GM19351 (cell line): ENCODE data around the gene FAAP24.
"Not testable (repeated sequence)": the region's sequence is repeated elsewhere in the genome, so short reads cannot be mapped to it uniquely, and the experiment has no call there.

ENCODE experiments used
- ATAC-seq: cut with Tn5 transposase; IDR thresholded peaks from one replicate; pipeline ENCODE4 v1.9.1; 2021; ENCODE audit warnings: mild to moderate bottlenecking, moderate library complexity; ENCODE audit not compliant: unreplicated experiment

FAAP24 gene

GRCh38 chr19:32971715-32972540 lies at the start of gene FAAP24, which contains the start of gene CEP89:
FAAP24 (plus strand) TSS chr19:32972242; CDS start chr19:32973197, 955 bp downstream.
CEP89 (minus strand) TSS chr19:32971958; CDS start chr19:32971874, 84 bp downstream.
- peak; percentile 99 for ATAC-seq

DNA sequence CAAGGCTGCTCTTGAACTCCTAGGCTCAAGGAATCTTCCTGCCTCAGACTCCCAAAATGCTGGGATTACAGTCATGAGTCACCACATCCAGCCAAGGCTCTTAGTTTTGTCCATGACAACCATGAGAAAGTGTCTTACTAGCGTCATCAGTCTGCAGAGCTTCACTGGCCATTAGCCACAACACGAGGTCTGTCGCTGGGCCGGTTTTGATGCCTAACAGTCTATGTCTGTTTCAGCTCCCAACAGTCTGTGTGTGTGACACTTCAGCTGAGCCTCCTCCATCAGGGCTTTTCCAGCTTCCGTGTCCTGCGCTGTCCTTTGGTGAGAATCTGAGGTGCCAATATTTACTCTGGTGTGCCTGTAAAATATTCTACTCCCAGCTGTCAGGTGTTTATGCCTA lies 47.8 kb upstream of the FAAP24 start:
- ATAC-seq, result no peak

GRCh38 chr19:32928806-32929205 lies 43.2 kb upstream of the FAAP24 start:
- no peak for ATAC-seq

DNA sequence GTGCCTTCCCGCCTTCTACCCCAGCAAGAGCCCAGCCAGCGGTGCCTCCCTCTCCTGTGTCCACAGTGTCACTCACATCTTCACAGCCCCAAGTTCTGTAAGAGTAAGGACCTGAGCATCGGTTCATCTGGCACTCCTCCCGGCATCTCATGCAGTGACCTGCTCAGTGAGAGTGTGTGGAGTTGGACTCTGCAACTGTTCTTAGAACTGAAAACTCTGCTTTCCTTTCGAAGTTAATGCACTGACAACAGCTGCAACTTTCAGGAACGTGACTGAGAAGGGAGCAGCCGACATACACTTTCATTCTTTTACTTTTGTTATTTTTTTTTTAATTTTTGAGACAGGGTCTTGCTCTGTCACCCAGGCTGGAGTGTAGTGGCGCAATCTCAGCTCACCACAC lies 41.5 kb upstream of the FAAP24 start:
- no peak for ATAC-seq

- no peak for ATAC-seq
Observed at GRCh38 chr19:32933571-32933970, 38.5 kb upstream of the FAAP24 start.

GRCh38 chr19:32935629-32936028 lies 36.4 kb upstream of the FAAP24 start:
- no peak for ATAC-seq

- no peak for ATAC-seq
Observed at GRCh38 chr19:32936065-32936464, 36.0 kb upstream of the FAAP24 start.

DNA sequence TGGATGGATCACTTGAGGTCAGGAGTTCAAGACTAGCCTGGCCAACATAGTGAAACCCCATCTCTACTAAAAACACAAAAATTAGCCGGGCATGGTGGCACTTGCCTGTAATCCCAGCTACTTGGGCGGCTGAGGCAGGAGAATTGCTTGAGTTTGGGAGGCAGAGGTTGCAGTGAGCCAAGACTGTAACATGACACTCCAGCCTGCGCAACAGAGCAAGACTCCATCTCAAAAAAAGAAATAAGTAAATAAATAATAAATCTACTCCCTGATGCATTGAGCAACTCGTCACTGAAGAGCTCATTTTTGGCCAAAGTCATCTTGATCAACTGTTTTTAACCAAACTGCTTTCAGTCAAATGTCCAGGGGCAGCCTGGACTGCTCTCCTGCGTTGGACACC lies 30.8 kb upstream of the FAAP24 start:
- not testable (repeated sequence) for ATAC-seq

GRCh38 chr19:32945260-32945659 lies 26.8 kb upstream of the FAAP24 start:
- ATAC-seq, result no peak

DNA sequence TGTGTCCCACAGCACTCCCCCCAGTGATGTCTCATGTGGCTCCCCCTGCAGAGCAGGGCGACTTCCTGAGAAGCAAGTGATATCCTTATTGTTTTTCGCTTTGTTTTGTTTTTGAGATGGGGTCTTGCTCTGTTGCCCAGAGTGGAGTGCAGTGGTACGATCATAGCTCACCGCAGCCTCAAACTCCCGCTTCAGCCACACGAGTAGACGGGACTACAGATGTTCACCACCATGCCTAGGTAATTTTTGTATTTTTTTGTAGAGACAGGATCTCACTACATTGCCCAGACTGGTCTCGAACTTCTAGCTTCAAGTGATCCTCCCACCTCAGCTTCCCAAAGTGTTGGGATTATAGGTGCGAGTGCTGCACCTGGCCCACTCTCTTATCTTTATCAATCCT lies 5.3 kb upstream of the FAAP24 start:
- ATAC-seq, result no peak

- ATAC-seq, result no peak
Observed at GRCh38 chr19:32969549-32969948, 2.5 kb upstream of the FAAP24 start.

DNA sequence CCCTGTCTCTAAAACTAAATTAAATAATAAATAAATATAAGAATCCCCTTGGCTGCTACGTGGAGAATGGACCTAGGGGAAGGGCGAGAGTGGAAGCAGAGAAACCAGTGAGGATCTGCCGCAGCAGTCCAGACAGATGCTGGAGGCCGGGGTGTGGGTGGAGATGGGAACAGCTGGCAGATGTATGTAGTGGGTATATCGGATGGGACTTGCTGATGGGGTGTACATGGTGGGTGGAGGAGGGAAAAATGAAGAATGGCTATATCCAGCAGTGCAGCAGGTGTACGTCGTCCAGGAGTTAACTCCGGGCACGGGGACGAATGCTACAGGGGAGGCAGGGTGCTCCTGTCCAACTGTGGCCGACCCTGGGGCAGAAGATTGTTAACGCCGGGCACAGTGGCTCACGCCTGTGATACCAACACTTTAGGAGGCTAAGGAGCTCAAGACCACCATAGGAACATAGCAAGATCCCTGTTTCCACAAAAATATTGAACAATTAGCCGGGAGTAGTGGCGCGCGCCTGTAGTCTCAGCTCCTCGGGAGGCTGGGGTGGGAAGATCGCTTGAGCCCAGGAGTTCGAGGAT lies 938 bp upstream of the FAAP24 start:
- no peak for ATAC-seq

- ATAC-seq, result no peak
Observed at GRCh38 chr19:32976223-32976805, 4.3 kb downstream of the FAAP24 start.

GRCh38 chr19:32977280-32977679 lies 5.2 kb downstream of the FAAP24 start:
- ATAC-seq, result no peak

DNA sequence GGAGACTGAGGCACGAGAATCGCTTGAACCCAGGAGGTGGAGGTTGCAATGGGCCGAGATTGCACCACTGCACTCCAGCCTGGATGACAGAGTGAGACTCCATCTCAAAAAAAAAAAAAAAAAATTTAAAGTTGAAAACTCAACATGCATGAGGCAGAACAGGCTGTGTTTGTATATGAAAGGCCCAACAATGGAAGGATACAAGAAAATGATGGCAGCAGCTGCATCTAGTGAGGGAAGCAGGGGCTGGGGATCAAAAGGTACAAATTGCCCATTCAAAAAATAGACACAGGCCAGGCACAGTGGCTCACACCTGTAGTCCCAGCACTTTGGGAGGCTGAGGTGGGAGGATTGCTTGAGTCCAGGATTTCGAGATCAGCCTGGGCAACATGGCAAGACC lies 5.8 kb downstream of the FAAP24 start:
- not testable (repeated sequence) for ATAC-seq

DNA sequence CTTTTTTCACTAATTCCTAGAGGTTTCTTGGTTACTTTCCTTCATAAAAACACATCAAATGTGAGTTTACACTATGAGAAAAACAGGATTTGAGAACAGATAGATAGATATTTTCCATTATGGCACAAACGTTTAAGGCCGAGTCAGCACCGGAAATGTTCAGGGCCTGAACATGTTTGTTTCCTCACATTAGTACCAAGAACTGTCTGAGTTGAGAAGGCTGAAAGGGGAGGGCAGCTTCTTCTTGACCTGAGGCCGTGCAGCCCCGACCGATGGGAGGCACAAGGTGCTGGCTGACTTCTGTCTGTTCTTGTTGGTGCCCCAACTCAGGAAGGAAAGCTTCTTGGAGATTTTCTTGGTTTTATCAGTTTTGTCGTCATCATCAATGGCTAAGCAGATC lies 7.8 kb downstream of the FAAP24 start:
- ATAC-seq, result not testable (repeated sequence)

DNA sequence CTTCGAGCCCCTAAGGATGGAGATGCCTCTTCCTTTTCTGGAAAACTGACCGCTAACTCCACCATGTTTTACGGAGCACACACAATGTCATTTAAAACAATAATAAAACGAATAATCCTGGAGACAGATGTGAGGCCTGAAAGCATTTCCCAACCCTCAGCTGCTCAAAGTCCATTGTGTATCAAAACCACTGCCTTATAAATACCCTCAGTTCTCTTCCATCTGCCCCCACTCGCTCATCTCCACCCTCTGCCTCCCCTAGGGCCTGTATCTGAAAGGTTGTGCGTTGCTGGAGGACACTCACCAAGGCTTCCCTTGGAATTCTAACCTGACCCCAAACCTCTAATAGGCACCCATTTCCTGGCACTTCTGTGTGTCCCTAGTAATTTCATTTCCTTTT lies 10.4 kb downstream of the FAAP24 start:
- ATAC-seq, result not testable (repeated sequence)

DNA sequence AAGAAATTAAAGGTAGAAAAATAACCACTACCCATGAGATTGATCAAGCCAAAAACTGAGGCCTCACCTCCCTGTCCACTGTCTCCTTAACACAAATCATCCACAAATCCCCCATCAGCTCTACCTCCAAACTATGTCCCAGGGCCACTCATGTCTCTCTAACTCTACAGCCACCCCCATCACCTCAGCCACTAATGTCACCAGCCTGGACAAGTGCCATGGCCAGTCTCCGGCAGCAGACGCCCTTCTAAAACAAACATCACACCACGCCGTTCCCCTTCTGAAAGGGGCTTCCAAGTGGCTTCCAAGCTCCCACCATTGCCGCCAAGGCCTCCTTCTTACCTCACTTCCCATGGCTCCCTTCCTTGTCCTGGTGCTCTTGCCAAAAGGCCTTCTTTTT lies 16.2 kb downstream of the FAAP24 start:
- ATAC-seq, result not testable (repeated sequence)

GRCh38 chr19:32988724-32989123 lies 16.7 kb downstream of the FAAP24 start:
- ATAC-seq, result no peak

DNA sequence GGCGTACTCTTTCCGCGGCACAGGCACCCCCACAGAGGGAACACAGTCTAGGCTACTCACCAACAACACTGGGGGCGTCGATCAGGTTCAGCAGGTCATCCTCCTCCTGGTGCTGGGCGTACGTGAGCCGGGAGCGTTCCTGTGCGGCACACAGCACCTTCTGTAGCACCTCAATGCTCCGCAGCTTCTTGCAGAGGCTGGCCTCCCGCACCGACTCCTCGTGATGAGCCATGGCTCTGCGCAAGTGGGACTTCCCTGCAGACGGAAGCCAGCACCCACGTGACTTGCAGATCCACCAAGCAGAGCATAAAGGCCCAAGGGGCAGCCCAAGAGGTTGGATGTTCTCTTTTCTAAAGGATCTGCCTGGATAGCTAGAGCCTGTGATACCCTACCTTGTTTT lies 23.9 kb downstream of the FAAP24 start:
- not testable (repeated sequence) for ATAC-seq

- not testable (repeated sequence) for ATAC-seq
Observed at GRCh38 chr19:32997061-32997464, 25.0 kb downstream of the FAAP24 start.
